OCI-LY1 (cell line): ENCODE data around the gene PIBF1.

Source experiments
- H2AFZ ChIP-seq: fragments of 200-600 bp; sonication (generic), shearing (Covaris generic); 2 replicates; pipeline ENCODE4 v1.6.0; 2014; ENCODE audit warnings: antibody characterized with exemption, mild to moderate bottlenecking, low read length
- H3F3A ChIP-seq: fragments of 200-600 bp; sonication (generic), shearing (Covaris generic); 2 replicates; pipeline ENCODE4 v1.6.0; 2014; ENCODE audit warnings: mild to moderate bottlenecking, antibody characterized with exemption, low read length, moderate library complexity; ENCODE audit not compliant: insufficient read depth
- H3K27ac ChIP-seq: fragments of 200-600 bp; sonication (generic); 2 replicates; pipeline ENCODE4 v1.5.1; 2014; ENCODE audit warnings: low read length, mixed run types, mild to moderate bottlenecking, low read depth; ENCODE audit not compliant: poor library complexity, severe bottlenecking
- H3K27me3 ChIP-seq: fragments of 200-600 bp; sonication (generic); 2 replicates; pipeline ENCODE4 v1.6.0; 2014; ENCODE audit warnings: antibody characterized with exemption, mild to moderate bottlenecking, low read length, moderate library complexity; ENCODE audit not compliant: insufficient read depth
- H3K36me3 ChIP-seq: fragments of 200-600 bp; sonication (generic); 2 replicates; pipeline ENCODE4 v1.6.1; 2014; ENCODE audit warnings: mild to moderate bottlenecking, antibody characterized with exemption, low read length, moderate library complexity, mixed read lengths; ENCODE audit not compliant: insufficient read depth
- H3K4me1 ChIP-seq: fragments of 200-600 bp; sonication (generic); 2 replicates; pipeline ENCODE4 v1.5.1; 2014; ENCODE audit warnings: mild to moderate bottlenecking, low read length, moderate library complexity; ENCODE audit not compliant: insufficient read depth, severe bottlenecking
- H3K4me2 ChIP-seq: fragments of 200-600 bp; sonication (generic), shearing (Covaris generic); 2 replicates; pipeline ENCODE4 v1.6.1; 2014; ENCODE audit warnings: low read length
- H3K4me3 ChIP-seq: fragments of 200-600 bp; sonication (generic); 2 replicates; pipeline ENCODE4 v1.5.1; 2014; ENCODE audit warnings: low read length, low read depth, mild to moderate bottlenecking, mixed read lengths; ENCODE audit not compliant: poor library complexity, severe bottlenecking
- H3K79me2 ChIP-seq: fragments of 200-600 bp; shearing (Covaris generic); 2 replicates; pipeline ENCODE4 v1.6.1; 2016; ENCODE audit warnings: mixed run types, low read length, mixed read lengths; ENCODE audit not compliant: insufficient read depth
- H3K9ac ChIP-seq: fragments of 200-600 bp; sonication (generic), shearing (Covaris generic); 2 replicates; pipeline ENCODE4 v1.6.1; 2014; ENCODE audit warnings: mild to moderate bottlenecking, low read length, mixed read lengths
- H3K9me2 ChIP-seq: fragments of 200-600 bp; sonication (generic), shearing (Covaris generic); 2 replicates; pipeline ENCODE4 v1.6.1; 2014; ENCODE audit warnings: low read depth, mild to moderate bottlenecking, low read length, mixed read lengths
- H3K9me3 ChIP-seq: fragments of 200-600 bp; shearing (Covaris generic); 2 replicates; pipeline ENCODE4 v1.6.1; 2014; ENCODE audit warnings: low read length, mixed read lengths
- H4K20me1 ChIP-seq: fragments of 200-600 bp; sonication (generic), shearing (Covaris generic); 2 replicates; pipeline ENCODE4 v1.6.0; 2016; ENCODE audit warnings: mild to moderate bottlenecking, low read length; ENCODE audit not compliant: insufficient read depth
- EZH2 ChIP-seq: fragments of 200-600 bp; sonication (generic), shearing (Covaris generic); IDR thresholded peaks from 2 replicates; pipeline ENCODE4 v1.8.0; 2017; ENCODE audit warnings: borderline replicate concordance, mixed run types, mild to moderate bottlenecking, antibody characterized with exemption, low read length, moderate library complexity, mixed read lengths
- TF ChIP-seq, protein P1 (sequence below): fragments of 200-600 bp; sonication (generic), shearing (Covaris generic); IDR thresholded peaks from 2 replicates; pipeline ENCODE4 v1.5.1; 2017; ENCODE audit warnings: mild to moderate bottlenecking, antibody characterized with exemption, low read length, moderate library complexity, mixed read lengths

The PIBF1 gene

DNA sequence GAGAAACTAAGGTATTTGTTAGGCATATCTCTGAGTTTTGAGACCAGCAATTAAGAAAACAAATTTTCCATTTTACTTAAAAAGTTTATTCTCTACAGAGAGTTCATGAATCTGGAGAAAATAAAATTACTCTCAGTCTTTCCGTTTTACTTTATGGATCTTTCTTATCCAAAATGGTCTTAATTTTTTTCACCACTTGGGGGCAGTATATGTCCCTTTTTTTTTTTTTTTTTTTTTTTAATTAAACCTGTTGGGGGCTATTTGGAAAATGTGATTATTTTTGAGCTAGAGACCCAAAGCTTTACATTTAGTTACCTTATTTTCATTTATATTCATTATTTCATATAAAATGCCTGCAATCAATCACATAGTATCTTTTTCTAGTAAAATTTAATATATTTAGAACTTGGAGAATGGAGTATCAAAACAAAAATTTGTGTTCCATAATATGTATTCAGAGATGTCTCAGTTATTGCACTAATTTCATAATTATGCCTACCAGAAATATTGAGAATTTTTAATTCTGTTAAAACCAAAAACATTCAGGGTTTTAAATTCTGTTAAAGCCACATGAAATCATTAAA is 27.1 kb downstream of the PIBF1 start:
- Histone ChIP-seq H3K27me3 (no peaks in the 10 kb centered on the region), H4K20me1 (no peaks in the 10 kb centered on the region), H3K27ac (no peak overlapping the region), H3K4me1 (no peaks in the 10 kb centered on the region), H3K4me2 (no peak overlapping the region), H3F3A (no peaks in the 10 kb centered on the region), H3K79me2 (no peaks in the 10 kb centered on the region), H3K9ac (no peak overlapping the region), H3K9me2 (no peaks in the 10 kb centered on the region), H3K9me3 (no peaks in the 10 kb centered on the region), H3K36me3 (peaks cover 22% of the 10 kb centered on the region), H3K4me3 (no peak overlapping the region), H2AFZ (no peak overlapping the region)
- TF ChIP-seq, protein P1, sequence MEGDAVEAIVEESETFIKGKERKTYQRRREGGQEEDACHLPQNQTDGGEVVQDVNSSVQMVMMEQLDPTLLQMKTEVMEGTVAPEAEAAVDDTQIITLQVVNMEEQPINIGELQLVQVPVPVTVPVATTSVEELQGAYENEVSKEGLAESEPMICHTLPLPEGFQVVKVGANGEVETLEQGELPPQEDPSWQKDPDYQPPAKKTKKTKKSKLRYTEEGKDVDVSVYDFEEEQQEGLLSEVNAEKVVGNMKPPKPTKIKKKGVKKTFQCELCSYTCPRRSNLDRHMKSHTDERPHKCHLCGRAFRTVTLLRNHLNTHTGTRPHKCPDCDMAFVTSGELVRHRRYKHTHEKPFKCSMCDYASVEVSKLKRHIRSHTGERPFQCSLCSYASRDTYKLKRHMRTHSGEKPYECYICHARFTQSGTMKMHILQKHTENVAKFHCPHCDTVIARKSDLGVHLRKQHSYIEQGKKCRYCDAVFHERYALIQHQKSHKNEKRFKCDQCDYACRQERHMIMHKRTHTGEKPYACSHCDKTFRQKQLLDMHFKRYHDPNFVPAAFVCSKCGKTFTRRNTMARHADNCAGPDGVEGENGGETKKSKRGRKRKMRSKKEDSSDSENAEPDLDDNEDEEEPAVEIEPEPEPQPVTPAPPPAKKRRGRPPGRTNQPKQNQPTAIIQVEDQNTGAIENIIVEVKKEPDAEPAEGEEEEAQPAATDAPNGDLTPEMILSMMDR, result peak; percentile 58
- TF ChIP-seq EZH2, result no peak

GRCh38 chr13:72820156-72820897 is 38.4 kb downstream of the PIBF1 start:
- no peak for TF ChIP-seq EZH2
- TF ChIP-seq, protein P1, result no peak
- Histone ChIP-seq H3K9ac (no peak overlapping the region), H3K9me2 (no peaks in the 10 kb centered on the region), H3K79me2 (no peaks in the 10 kb centered on the region), H3K9me3 (no peaks in the 10 kb centered on the region), H3K36me3 (peaks cover 31% of the 10 kb centered on the region), H2AFZ (no peak overlapping the region), H3K27ac (no peak overlapping the region), H3K4me2 (no peak overlapping the region), H3K4me3 (no peak overlapping the region), H3K27me3 (no peaks in the 10 kb centered on the region), H3F3A (no peaks in the 10 kb centered on the region), H3K4me1 (no peaks in the 10 kb centered on the region), H4K20me1 (no peaks in the 10 kb centered on the region)

DNA sequence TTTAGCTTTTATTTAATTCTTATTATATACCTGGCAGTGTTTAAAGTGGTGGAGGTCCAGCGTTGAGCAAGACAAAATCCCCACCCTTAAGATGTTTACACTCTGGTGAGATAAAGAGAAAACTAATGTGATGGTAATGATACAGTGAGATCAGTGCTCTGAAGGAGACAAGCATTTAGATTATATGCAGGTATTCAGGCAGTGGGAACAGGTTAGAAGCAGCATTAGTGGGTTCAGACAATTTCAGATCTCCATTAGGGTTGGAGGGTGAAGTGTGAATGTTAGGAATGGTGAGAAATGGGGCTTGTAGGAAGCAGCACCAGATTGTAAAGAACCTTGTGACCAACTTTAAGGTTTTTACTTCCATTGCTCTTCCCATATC is 39.0 kb downstream of the PIBF1 start:
- H3F3A ChIP-seq, result no peaks in the 10 kb centered on the region
- TF ChIP-seq, protein P1, result no peak
- TF ChIP-seq EZH2, result no peak
- no peaks in the 10 kb centered on the region for H4K20me1 ChIP-seq
- no peaks in the 10 kb centered on the region for H3K4me1 ChIP-seq
- no peak overlapping the region for H3K4me3 ChIP-seq
- no peaks in the 10 kb centered on the region for H3K27me3 ChIP-seq
- H3K36me3 ChIP-seq, result peaks cover 30% of the 10 kb centered on the region
- no peaks in the 10 kb centered on the region for H3K9me3 ChIP-seq
- H3K4me2 ChIP-seq, result no peak overlapping the region
- no peaks in the 10 kb centered on the region for H3K79me2 ChIP-seq
- no peaks in the 10 kb centered on the region for H3K9me2 ChIP-seq
- H3K27ac ChIP-seq, result no peak overlapping the region
- H3K9ac ChIP-seq, result no peak overlapping the region
- no peak overlapping the region for H2AFZ ChIP-seq
